BLaER1 treated with 17β-estradiol and CSF1 and Interleukin-3, amounts not matched to agents 10 nM and 100 nM (cell line): Measurements from ENCODE around the gene EYA2.
"Not testable (repeated sequence)": the region's sequence is repeated elsewhere in the genome, so short reads cannot be mapped to it uniquely, and the experiment has no call there.

Experiments
- H3K27ac ChIP-seq, 11 experiments: shearing (Covaris generic); formaldehyde crosslinking; 2 replicates each; pipeline ENCODE4 v1.8.1; 2022
- H3K27me3 ChIP-seq, 11 experiments: shearing (Covaris generic); formaldehyde crosslinking; 2 replicates each; pipeline ENCODE4 v1.8.1; 2022
- H3K36me3 ChIP-seq, 11 experiments: shearing (Covaris generic); formaldehyde crosslinking; 2 replicates each; pipeline ENCODE4 v1.8.1; 2022
- H3K4me1 ChIP-seq, 10 experiments: shearing (Covaris generic); formaldehyde crosslinking; 2 replicates each; pipeline ENCODE4 v1.8.1; 2022
- H3K4me2 ChIP-seq, 11 experiments: shearing (Covaris generic); formaldehyde crosslinking; 2 replicates each; pipeline ENCODE4 v1.8.1; 2022
- H3K4me3 ChIP-seq, 10 experiments: shearing (Covaris generic); formaldehyde crosslinking; 2 replicates each; pipeline ENCODE4 v1.8.1; 2022
- H3K9ac ChIP-seq, 11 experiments: shearing (Covaris generic); formaldehyde crosslinking; 2 replicates each; pipeline ENCODE4 v1.8.1; 2022
- H3K9me3 ChIP-seq, 11 experiments: shearing (Covaris generic); formaldehyde crosslinking; replicated peaks in 1 of 11; 2 replicates each; pipeline ENCODE4 v1.8.1; 2022
- H4K20me1 ChIP-seq, 11 experiments: shearing (Covaris generic); formaldehyde crosslinking; 2 replicates each; pipeline ENCODE4 v1.8.1; 2022
- Cebpa-rat ChIP-seq, 11 experiments: shearing (Covaris generic); IDR thresholded peaks; 2 replicates each; pipeline ENCODE4 v1.8.1; 2022

Gene EYA2

DNA sequence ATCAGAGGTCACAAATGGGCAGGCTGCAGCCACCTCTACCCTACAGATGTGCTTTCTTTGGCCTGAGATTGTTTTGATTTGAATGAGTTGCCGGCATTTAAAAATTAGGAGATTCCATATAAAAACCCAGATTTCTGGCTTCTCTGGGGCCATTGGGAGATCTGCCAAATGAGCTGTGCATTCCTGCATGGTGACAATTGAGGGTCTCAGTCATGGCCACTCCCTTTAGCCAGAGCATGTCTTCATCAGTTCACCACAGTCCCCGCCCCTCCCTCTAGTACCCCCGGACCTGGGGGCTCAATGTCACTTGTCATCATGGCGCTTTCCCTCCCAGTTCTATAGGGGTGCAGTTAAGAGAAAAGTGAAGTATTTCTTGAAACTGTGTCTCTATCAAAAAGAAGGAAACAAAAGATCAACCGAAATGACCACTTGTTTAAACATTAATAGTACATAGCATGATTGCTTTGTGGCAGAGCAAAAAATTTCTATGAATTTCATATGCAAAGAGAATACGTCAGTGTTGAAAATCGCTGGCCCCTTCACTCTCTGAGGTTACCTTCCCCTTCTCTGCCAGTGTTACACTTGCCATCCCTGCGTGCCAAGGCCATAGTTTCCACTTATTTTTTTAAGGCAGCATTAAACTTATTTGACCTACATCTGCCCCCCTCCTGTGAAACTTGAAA, 21.1 kb downstream of the EYA2 start:
- Histone ChIP-seq H3K36me3 (no peaks in the 10 kb centered on the region), H3K4me3 (no peak overlapping the region), H3K27me3 (no peaks in the 10 kb centered on the region), H3K9me3 (peaks cover 5 to 14% (median 11%) of the 10 kb centered on the region in 11 experiments; a peak in 15 of 22 replicates), H3K4me2 (no peak overlapping the region), H3K4me1 (peaks cover 0 to 8% (median 5%) of the 10 kb centered on the region in 10 experiments; a peak in 8 of 20 replicates), H4K20me1 (no peaks in the 10 kb centered on the region), H3K27ac (no peak overlapping the region), H3K9ac (no peak overlapping the region)
- TF ChIP-seq Cebpa-rat (IDR thresholded peaks at IDR 0.05): no peak

DNA sequence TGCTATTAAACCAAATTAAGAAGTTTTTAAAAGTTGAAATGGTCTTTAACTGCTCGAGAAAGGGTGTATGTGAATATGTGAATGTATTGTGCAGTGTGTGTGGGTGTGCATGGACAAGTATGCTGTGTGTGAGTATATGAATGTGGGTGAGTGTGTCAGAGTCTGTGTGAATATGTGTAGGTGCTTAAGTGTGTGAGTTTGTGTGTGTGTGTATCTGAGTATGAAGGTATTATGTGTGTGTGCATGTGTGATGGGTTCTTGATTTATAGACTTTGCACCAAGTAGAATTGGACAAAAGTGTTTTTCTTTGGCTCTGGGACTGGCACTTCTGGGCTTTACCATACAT, 21.6 kb downstream of the EYA2 start:
- no peak overlapping the region for H3K27ac ChIP-seq
- peaks cover 0 to 8% (median 5%) of the 10 kb centered on the region in 10 experiments; a peak in 8 of 20 replicates for H3K4me1 ChIP-seq
- H4K20me1 ChIP-seq: no peaks in the 10 kb centered on the region
- peaks cover 5 to 16% (median 11%) of the 10 kb centered on the region in 11 experiments; a peak in 15 of 22 replicates for H3K9me3 ChIP-seq
- H3K4me2 ChIP-seq: no peak overlapping the region
- no peak overlapping the region for H3K9ac ChIP-seq
- H3K4me3 ChIP-seq: no peak overlapping the region
- TF ChIP-seq Cebpa-rat (IDR thresholded peaks at IDR 0.05): no peak
- no peaks in the 10 kb centered on the region for H3K27me3 ChIP-seq
- no peaks in the 10 kb centered on the region for H3K36me3 ChIP-seq

DNA sequence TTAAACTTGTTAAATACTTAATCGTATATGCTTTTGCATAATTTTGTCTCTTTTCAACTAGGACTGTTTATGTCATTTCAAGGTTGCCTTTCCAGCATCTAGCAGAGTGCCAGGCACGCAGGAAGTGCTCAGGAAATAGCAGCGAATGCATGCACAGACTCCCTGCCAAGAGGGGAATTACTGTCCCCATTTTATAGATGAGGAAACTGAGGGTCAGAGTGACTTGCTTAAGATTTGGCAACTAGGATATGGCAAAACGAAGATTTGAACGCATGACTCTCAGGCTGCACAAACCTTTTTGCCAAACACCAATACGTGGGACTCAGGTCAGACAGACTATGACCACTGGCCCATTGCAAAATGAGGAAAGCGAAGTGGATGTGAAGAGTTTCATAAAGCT, 22.5 kb downstream of the EYA2 start:
- Histone ChIP-seq H4K20me1 (no peaks in the 10 kb centered on the region), H3K9ac (no peak overlapping the region), H3K36me3 (no peaks in the 10 kb centered on the region), H3K27ac (no peak overlapping the region), H3K4me1 (peaks cover 0 to 8% (median 5%) of the 10 kb centered on the region in 10 experiments; a peak in 8 of 20 replicates), H3K4me3 (no peak overlapping the region), H3K4me2 (no peak overlapping the region), H3K27me3 (no peaks in the 10 kb centered on the region), H3K9me3 (peaks cover 5 to 16% (median 11%) of the 10 kb centered on the region in 11 experiments; a peak in 15 of 22 replicates)
- TF ChIP-seq Cebpa-rat (IDR thresholded peaks at IDR 0.05): no peak

GRCh38 chr20:46920114-46920513, 25.5 kb downstream of the EYA2 start:
- H3K27ac ChIP-seq: no peak overlapping the region
- H3K9me3 ChIP-seq: peaks cover 5 to 16% (median 11%) of the 10 kb centered on the region in 11 experiments; a peak in 15 of 22 replicates
- no peaks in the 10 kb centered on the region for H3K4me1 ChIP-seq
- H3K36me3 ChIP-seq: no peaks in the 10 kb centered on the region
- H4K20me1 ChIP-seq: no peaks in the 10 kb centered on the region
- H3K4me2 ChIP-seq: no peak overlapping the region
- no peak overlapping the region for H3K4me3 ChIP-seq
- TF ChIP-seq Cebpa-rat (IDR thresholded peaks at IDR 0.05): no peak
- no peaks in the 10 kb centered on the region for H3K27me3 ChIP-seq
- no peak overlapping the region for H3K9ac ChIP-seq

DNA sequence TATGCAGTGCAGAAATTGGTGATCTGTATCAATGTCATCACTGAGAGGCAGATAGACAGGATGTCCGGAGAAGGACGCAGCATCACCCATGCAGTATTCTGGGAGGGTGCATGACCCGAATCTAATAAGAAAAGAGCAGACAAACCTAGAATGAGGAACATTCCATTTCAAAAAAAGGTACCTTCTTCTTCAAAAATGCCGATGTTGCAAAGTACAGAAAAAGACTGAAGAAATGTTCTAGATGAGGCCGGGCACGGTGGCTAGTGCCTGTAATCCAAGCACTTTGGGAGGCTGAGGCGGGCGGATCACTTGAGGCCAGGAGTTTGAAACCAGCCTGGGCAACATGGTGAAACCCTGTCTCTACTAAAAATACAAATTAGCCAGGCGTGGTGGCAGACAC, 28.2 kb downstream of the EYA2 start:
- not testable (repeated sequence) for H3K27me3 ChIP-seq, H3K36me3 ChIP-seq, H4K20me1 ChIP-seq, H3K4me2 ChIP-seq, H3K4me1 ChIP-seq, H3K27ac ChIP-seq, H3K4me3 ChIP-seq, H3K9ac ChIP-seq
- peaks cover 12 to 27% (median 22%) of the 10 kb centered on the region in 11 experiments; a peak in 18 of 22 replicates for H3K9me3 ChIP-seq

DNA sequence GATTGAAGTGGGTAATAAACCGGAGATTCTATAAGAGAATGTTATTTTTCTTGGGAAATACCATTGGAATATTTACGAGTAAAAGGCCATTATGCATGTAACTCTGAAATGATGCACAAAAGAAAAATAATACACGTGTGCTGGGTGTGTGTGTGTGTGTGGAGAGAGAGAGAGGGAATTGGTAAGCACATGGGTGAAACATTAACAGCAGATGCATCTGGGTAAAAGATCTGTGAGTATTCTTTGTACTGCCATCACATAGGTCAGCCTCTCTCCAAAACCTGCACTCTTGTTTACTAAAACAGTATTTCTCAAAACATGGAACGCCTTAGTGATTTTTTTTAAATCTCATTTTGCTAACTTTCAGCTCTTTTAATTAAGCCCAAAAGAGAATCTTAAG, 28.9 kb downstream of the EYA2 start:
- Histone ChIP-seq H3K36me3 (no peaks in the 10 kb centered on the region), H3K27ac (no peak overlapping the region), H3K9me3 (peaks cover 12 to 25% (median 20%) of the 10 kb centered on the region in 11 experiments; a peak in 18 of 22 replicates), H3K27me3 (no peaks in the 10 kb centered on the region), H3K4me3 (no peak overlapping the region), H3K9ac (no peak overlapping the region), H3K4me2 (no peak overlapping the region), H3K4me1 (no peaks in the 10 kb centered on the region), H4K20me1 (no peaks in the 10 kb centered on the region)
- TF ChIP-seq Cebpa-rat (IDR thresholded peaks at IDR 0.05): no peak

DNA sequence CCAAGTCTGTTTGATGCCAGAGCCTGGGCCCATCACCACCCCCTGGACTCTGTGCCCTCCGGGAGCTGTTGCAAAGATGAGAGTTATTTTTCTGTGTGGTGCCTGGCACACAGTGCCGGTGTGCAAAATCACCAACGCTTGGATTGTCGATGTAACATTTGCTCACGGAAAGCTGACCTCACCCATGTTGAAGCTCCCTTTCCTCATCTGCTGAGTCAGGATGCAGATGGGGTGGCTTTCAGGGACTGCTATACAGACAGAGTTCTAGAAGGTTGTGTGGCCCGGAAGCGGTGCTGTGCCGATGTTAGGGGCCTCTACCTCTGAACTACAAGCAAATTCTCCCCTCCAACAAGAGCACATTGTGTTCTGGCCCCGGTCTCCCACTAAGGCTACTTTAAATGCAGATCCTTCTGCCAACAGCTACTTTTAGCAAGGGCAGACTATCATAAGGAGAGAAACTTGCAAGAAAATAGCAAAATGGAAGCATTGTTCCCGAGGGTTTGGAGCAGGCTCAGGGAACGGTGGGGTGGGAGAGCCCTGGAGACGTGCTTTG, 34.0 kb downstream of the EYA2 start:
- Histone ChIP-seq H4K20me1 (no peaks in the 10 kb centered on the region), H3K4me1 (peaks cover 0 to 13% (median 4%) of the 10 kb centered on the region in 10 experiments; a peak in 10 of 20 replicates), H3K4me3 (no peak overlapping the region), H3K36me3 (no peaks in the 10 kb centered on the region), H3K27ac (no peak overlapping the region), H3K9ac (no peak overlapping the region), H3K27me3 (no peaks in the 10 kb centered on the region), H3K9me3 (peaks cover 4 to 14% (median 11%) of the 10 kb centered on the region in 11 experiments; a peak in 16 of 22 replicates), H3K4me2 (no peak overlapping the region)
- TF ChIP-seq Cebpa-rat (IDR thresholded peaks at IDR 0.05): no peak

- no peak overlapping the region for H3K27ac ChIP-seq
- no peaks in the 10 kb centered on the region for H3K27me3 ChIP-seq
- peaks cover 0 to 13% (median 4%) of the 10 kb centered on the region in 10 experiments; a peak in 10 of 20 replicates for H3K4me1 ChIP-seq
- TF ChIP-seq Cebpa-rat (IDR thresholded peaks at IDR 0.05): no peak
- H3K9me3 ChIP-seq: peaks cover 4 to 14% (median 11%) of the 10 kb centered on the region in 11 experiments; a peak in 16 of 22 replicates
- no peaks in the 10 kb centered on the region for H4K20me1 ChIP-seq
- H3K9ac ChIP-seq: no peak overlapping the region
- no peak overlapping the region for H3K4me2 ChIP-seq
- no peak overlapping the region for H3K4me3 ChIP-seq
- H3K36me3 ChIP-seq: no peaks in the 10 kb centered on the region
Observed at GRCh38 chr20:46929902-46930301, 35.3 kb downstream of the EYA2 start.

- no peak overlapping the region for H3K4me3 ChIP-seq
- H3K27ac ChIP-seq: no peak overlapping the region
- H3K4me2 ChIP-seq: no peak overlapping the region
- peaks cover 4 to 14% (median 11%) of the 10 kb centered on the region in 11 experiments; a peak in 16 of 22 replicates for H3K9me3 ChIP-seq
- no peak for TF ChIP-seq Cebpa-rat (IDR thresholded peaks at IDR 0.05)
- H3K4me1 ChIP-seq: peaks cover 0 to 13% (median 4%) of the 10 kb centered on the region in 10 experiments; a peak in 10 of 20 replicates
- H3K27me3 ChIP-seq: no peaks in the 10 kb centered on the region
- no peak overlapping the region for H3K9ac ChIP-seq
- no peaks in the 10 kb centered on the region for H4K20me1 ChIP-seq
- no peaks in the 10 kb centered on the region for H3K36me3 ChIP-seq
Observed at GRCh38 chr20:46930640-46931339, 36.1 kb downstream of the EYA2 start.
